B cell (primary cell): ENCODE data around the gene PKMYT1. TPM values are rescaled to one million over a fixed set of nuclear protein-coding genes. Genes with fewer than 3 reads are reported as not detected.

Experiments
- ATAC-seq: fragments of 200-7000 bp; cut with Tn5 transposase; one replicate; pipeline ENCODE4 v1.10.0; 2021; ENCODE audit warnings: low read depth, mild to moderate bottlenecking, moderate number of reproducible peaks, moderate library complexity
- CTCF ChIA-PET: fragments of 350-600 bp; sonication (Branson Sonifier 250); formaldehyde crosslinking; loops from one replicate; lab custom pipeline; 2021; ENCODE audit warnings: antibody characterized with exemption, inconsistent platforms; lab: Charles Lee
- POLR2A ChIA-PET: fragments of 350-600 bp; sonication (Branson Sonifier 250); formaldehyde crosslinking; loops from one replicate; lab custom pipeline; 2021; ENCODE audit warnings: antibody characterized with exemption; lab: Charles Lee
- DNase-seq: peaks from one replicate; pipeline ENCODE4 v3.0.0; 2013
- H2AFZ ChIP-seq: 2 replicates; pipeline ENCODE4 v1.6.1; 2012; ENCODE audit warnings: mild to moderate bottlenecking, low read depth, low read length; ENCODE audit not compliant: insufficient read depth, poor library complexity, severe bottlenecking
- H3K27ac ChIP-seq, 2 donors: 1 replicate in 1 of 2; 2 replicates in 1 of 2; pipeline ENCODE4 v1.5.1; 2012 to 2013; ENCODE audit warnings: low read length in 2 of 2, mild to moderate bottlenecking in 2 of 2, moderate library complexity in 1 of 2
- H3K27me3 ChIP-seq, 4 experiments: fragments of 200-600 bp in 1 of 4; sonication (generic) in 1 of 4; replicated peaks in 1 of 4; 1 replicate in 2 of 4; 2 replicates in 2 of 4; pipeline versions ENCODE4 v1.6.1 to v1.7.0; 2013 to 2016; ENCODE audit warnings: low read length in 3 of 4, mild to moderate bottlenecking in 2 of 4, mixed read lengths in 1 of 4, moderate library complexity in 1 of 4; ENCODE audit not compliant: insufficient read depth in 4 of 4, control insufficient read depth in 3 of 4; ENCODE audit errors: control extremely low read depth in 1 of 4
- H3K36me3 ChIP-seq, 2 experiments: replicated peaks in 1 of 2; 1 replicate in 1 of 2; 2 replicates in 1 of 2; pipeline versions ENCODE4 v1.6.1 to v1.7.1; 2013; ENCODE audit warnings: low read length in 1 of 2; ENCODE audit not compliant: insufficient read depth in 2 of 2, control insufficient read depth in 1 of 2; ENCODE audit errors: control extremely low read depth in 1 of 2, extremely low read depth in 1 of 2
- H3K4me1 ChIP-seq, 2 donors: fragments of 200-600 bp in 1 of 2; sonication (generic) in 1 of 2; 1 replicate in 1 of 2; 2 replicates in 1 of 2; pipeline versions ENCODE4 v1.5.1 to v1.6.1; 2013 to 2017; ENCODE audit warnings: low read length in 2 of 2; ENCODE audit not compliant: control insufficient read depth in 2 of 2, insufficient read depth in 2 of 2
- H3K4me2 ChIP-seq: replicated peaks from 2 replicates; pipeline ENCODE3; 2012; ENCODE audit warnings: mild to moderate bottlenecking, low read depth, low read length; ENCODE audit not compliant: poor library complexity, severe bottlenecking
- H3K4me3 ChIP-seq, 5 experiments: fragments of 200-600 bp in 1 of 5; sonication (generic) in 1 of 5; 1 replicate in 3 of 5; 2 replicates in 2 of 5; pipeline versions ENCODE4 v1.5.1 to v1.7.0; 2011 to 2016; ENCODE audit warnings: low read length in 4 of 5, mild to moderate bottlenecking in 4 of 5, low read depth in 2 of 5, control low read depth in 1 of 5, moderate library complexity in 1 of 5; ENCODE audit not compliant: insufficient read depth in 1 of 5; ENCODE audit errors: control extremely low read depth in 1 of 5, extremely low read depth in 1 of 5
- H3K79me2 ChIP-seq: fragments of 200-600 bp; sonication (generic); one replicate; pipeline ENCODE4 v1.6.0; 2016; ENCODE audit warnings: low read length; ENCODE audit not compliant: control insufficient read depth, insufficient read depth
- H3K9ac ChIP-seq: fragments of 200-600 bp; sonication (generic); 2 replicates; pipeline ENCODE4 v1.6.1; 2017; ENCODE audit warnings: mild to moderate bottlenecking, low read length, moderate library complexity
- H3K9me3 ChIP-seq, 3 donors: one replicate each; pipeline versions ENCODE4 v1.6.1 to v1.7.1; 2013; ENCODE audit warnings: low read length in 2 of 3; ENCODE audit not compliant: control insufficient read depth in 2 of 3, insufficient read depth in 1 of 3; ENCODE audit errors: control extremely low read depth in 1 of 3
- H4K20me1 ChIP-seq: 2 replicates; pipeline ENCODE4 v1.6.0; 2012; ENCODE audit warnings: mild to moderate bottlenecking, low read length; ENCODE audit not compliant: insufficient read depth, control insufficient read depth, poor library complexity, severe bottlenecking
- H3K27ac Mint-ChIP-seq: one replicate; pipeline ENCODE4 v1.8.0; 2021; ENCODE audit warnings: mixed read lengths
- H3K27me3 Mint-ChIP-seq: one replicate; pipeline ENCODE4 v1.8.0; 2021; ENCODE audit warnings: mixed read lengths
- H3K4me1 Mint-ChIP-seq: one replicate; pipeline ENCODE4 v1.8.0; 2021; ENCODE audit warnings: mixed read lengths
- H3K4me3 Mint-ChIP-seq: one replicate; pipeline ENCODE4 v1.8.0; 2021; ENCODE audit warnings: mixed read lengths
- H3K9me3 Mint-ChIP-seq: one replicate; pipeline ENCODE4 v1.8.0; 2022; ENCODE audit warnings: mixed read lengths; ENCODE audit not compliant: insufficient read depth
- EZH2 ChIP-seq: IDR thresholded peaks from 2 replicates; pipeline ENCODE4 v1.6.1; 2012; ENCODE audit warnings: borderline replicate concordance, low read depth, mild to moderate bottlenecking, moderate library complexity, low read length; ENCODE audit not compliant: insufficient read depth, poor library complexity, severe bottlenecking
- WGBS: methylation state at CpG from one replicate; pipeline ENCODE4 v1.1.5; 2013; ENCODE audit warnings: missing lambda C conversion rate; ENCODE audit not compliant: insufficient coverage; 5-methylcytosine and 5-hydroxymethylcytosine counted together
- intact Hi-C: fragments of 100-400 bp; cut with micrococcal nuclease; formaldehyde crosslinking; loops from one replicate; pipeline ENCODE4 v1.10.0; 2022
- polyA plus RNA-seq: library from polyadenylated mRNA; depleted of rRNA; stranded (reverse); fragments of >200 nt; gene quantifications from 2 replicates; pipeline ENCODE4 v1.2.3, GENCODE V29; 2012
- total RNA-seq, 2 donors: library from RNA; stranded (reverse); fragments of 120-200 nt in 1 of 2; gene quantifications; 1 replicate in 1 of 2; 2 replicates in 1 of 2; pipeline versions ENCODE4 v1.2.3 to v1.2.4, GENCODE V29; 2013 to 2022
- TF ChIP-seq, protein P1 (sequence below): fragments of 200-600 bp; IDR thresholded peaks from one replicate; pipeline ENCODE4 v1.8.0; 2022; ENCODE audit warnings: antibody characterized with exemption, mild to moderate bottlenecking

PKMYT1 gene
- total and polyA plus RNA-seq, 2 donors (not counting 1 experiment from before 2014, with no cell fraction given): 0.67 to 2.6 TPM

GRCh38 chr16:2942045-2942444 lies 38.2 kb downstream of the PKMYT1 start:
- intact Hi-C loops: no loop called here
- Histone ChIP-seq H3K27me3 (no peaks in the 10 kb centered on the region), H3K9ac (no peak overlapping the region), H4K20me1 (no peaks in the 10 kb centered on the region), H3K4me2 (no peak overlapping the region), H2AFZ (no peak overlapping the region), H3K9me3 (no peaks in the 10 kb centered on the region), H3K36me3 (peaks cover 0 to 28% of the 10 kb centered on the region in 2 experiments), H3K4me1 (peaks cover 0 to 5% of the 10 kb centered on the region in 2 donors), H3K4me3 (no peak overlapping the region), H3K79me2 (no peaks in the 10 kb centered on the region), H3K27ac (no peak overlapping the region)
- Mint-ChIP-seq H3K27ac (no peak overlapping the region), H3K4me1 (no peaks in the 10 kb centered on the region), H3K27me3 (no peaks in the 10 kb centered on the region), H3K4me3 (no peak overlapping the region), H3K9me3 (no peaks in the 10 kb centered on the region)
- WGBS: 92% methylated on average over 2 of the region's 4 CpGs
- ATAC-seq: no peak
- no peak for TF ChIP-seq EZH2
- TF ChIP-seq, protein P1, sequence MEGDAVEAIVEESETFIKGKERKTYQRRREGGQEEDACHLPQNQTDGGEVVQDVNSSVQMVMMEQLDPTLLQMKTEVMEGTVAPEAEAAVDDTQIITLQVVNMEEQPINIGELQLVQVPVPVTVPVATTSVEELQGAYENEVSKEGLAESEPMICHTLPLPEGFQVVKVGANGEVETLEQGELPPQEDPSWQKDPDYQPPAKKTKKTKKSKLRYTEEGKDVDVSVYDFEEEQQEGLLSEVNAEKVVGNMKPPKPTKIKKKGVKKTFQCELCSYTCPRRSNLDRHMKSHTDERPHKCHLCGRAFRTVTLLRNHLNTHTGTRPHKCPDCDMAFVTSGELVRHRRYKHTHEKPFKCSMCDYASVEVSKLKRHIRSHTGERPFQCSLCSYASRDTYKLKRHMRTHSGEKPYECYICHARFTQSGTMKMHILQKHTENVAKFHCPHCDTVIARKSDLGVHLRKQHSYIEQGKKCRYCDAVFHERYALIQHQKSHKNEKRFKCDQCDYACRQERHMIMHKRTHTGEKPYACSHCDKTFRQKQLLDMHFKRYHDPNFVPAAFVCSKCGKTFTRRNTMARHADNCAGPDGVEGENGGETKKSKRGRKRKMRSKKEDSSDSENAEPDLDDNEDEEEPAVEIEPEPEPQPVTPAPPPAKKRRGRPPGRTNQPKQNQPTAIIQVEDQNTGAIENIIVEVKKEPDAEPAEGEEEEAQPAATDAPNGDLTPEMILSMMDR: no peak
- POLR2A ChIA-PET: no interaction called here
- CTCF ChIA-PET: no interaction called here
- no peak for DNase-seq

GRCh38 chr16:2939968-2940367 lies 40.3 kb downstream of the PKMYT1 start:
- DNase-seq (no peak), ATAC-seq (no peak)
- H3K9ac ChIP-seq: no peak overlapping the region
- H3K9me3 Mint-ChIP-seq: no peaks in the 10 kb centered on the region
- CTCF ChIA-PET: interaction anchor here (0.6 to 1.1 kb wide), 4 partner anchors 13 to 154 kb away, joined by 3 to 4 read pairs (median 3); no protein-coding TSS in a partner anchor
- H3K4me1 ChIP-seq: peaks cover 0 to 5% of the 10 kb centered on the region in 2 donors
- intact Hi-C loops: no loop called here
- H3K4me1 Mint-ChIP-seq: no peaks in the 10 kb centered on the region
- 100% methylated on average over 2 of the region's 2 CpGs for WGBS
- no peaks in the 10 kb centered on the region for H3K27me3 Mint-ChIP-seq
- H3K9me3 ChIP-seq: no peaks in the 10 kb centered on the region
- H3K27me3 ChIP-seq: no peaks in the 10 kb centered on the region
- H3K27ac ChIP-seq: no peak overlapping the region
- TF ChIP-seq, protein P1: no peak
- no peak for TF ChIP-seq EZH2
- H2AFZ ChIP-seq: no peak overlapping the region
- no peak overlapping the region for H3K4me3 ChIP-seq
- no peak overlapping the region for H3K27ac Mint-ChIP-seq
- no peaks in the 10 kb centered on the region for H3K79me2 ChIP-seq
- peaks cover 0 to 33% of the 10 kb centered on the region in 2 experiments for H3K36me3 ChIP-seq
- no peaks in the 10 kb centered on the region for H4K20me1 ChIP-seq
- POLR2A ChIA-PET: no interaction called here
- H3K4me3 Mint-ChIP-seq: no peak overlapping the region
- H3K4me2 ChIP-seq: no peak overlapping the region
